Activated CD8-positive, alpha-beta memory T cell treated with anti-CD3 and anti-CD28 coated beads for 4 hours (primary cell): ENCODE results near the gene GALNT16.

Source experiments
- DNase-seq, 2 donors: peaks; one replicate each; pipeline ENCODE4 v3.0.0-alpha.2; 2020; ENCODE audit warnings: low read depth in 2 of 2

GALNT16 gene

DNA sequence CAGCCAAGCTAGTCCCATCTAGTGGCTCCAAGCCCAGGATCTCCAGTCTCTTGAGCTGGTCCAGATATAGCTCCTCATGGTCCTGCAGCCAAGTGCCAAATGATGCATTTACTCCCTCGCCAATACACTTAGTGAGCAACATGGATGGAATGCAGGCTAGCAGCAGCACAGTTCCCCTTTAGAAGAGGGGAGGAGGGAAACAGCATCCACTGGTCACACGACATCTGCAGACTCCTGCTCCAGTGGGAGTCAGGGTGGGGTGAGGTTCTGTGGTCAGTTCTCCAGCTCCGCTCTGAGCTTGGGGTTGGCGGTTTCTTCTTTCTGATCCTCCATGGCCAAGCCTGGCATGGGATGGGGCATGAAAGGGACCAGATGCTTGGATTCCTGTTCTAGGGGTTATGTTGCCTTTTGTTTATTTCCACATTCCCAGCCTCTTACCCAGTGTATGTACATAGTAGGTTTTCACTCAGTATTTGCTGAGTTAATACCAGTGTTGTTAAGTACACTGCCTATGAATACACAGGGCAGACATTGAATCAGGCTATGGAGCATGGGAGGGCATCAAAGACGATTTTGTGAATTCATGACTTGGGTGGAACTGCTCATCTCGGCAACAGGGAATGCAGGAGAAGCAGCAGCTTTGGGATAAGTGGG, 57.3 kb downstream of the GALNT16 start:
- DNase-seq: no peak

DNA sequence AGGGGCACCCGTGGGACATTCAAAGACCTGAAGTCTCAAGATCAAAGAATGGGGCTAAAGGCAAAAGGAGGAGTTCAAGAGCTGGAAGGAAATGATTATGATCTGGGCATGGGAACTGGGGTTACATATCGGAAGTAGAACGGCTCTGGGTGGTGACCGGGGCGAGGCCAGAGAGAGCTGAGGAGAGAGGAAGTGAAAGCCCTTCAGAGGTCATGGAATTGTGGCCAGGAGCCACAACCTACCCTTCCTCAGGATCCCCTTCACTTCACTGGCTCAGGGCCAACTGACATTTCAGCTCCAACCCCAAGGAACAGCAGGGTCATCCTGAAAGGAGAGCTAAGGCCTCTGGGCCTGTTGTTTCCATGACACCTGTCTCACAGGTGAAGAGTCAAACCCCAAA, 57.8 kb downstream of the GALNT16 start:
- no peak for DNase-seq

DNA sequence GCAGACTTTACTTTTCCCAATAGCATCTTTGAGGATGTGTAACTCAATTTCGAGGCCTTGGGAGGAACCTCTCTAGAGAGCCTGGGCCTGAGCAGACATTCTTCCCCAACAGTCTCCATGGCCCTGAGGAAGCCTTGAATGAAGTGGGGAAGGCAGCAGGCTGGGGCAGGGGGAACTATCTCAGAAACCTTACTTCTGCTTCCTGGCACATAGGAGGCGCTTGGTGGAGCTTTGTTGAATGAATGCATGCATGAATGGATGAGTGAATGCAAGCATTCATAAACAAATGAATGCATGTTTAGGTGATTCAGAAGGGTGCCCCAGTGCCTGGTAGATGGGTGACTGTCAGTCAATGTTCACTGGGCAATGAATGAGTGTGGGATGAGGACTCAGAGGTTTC, 58.3 kb downstream of the GALNT16 start:
- no peak for DNase-seq

DNA sequence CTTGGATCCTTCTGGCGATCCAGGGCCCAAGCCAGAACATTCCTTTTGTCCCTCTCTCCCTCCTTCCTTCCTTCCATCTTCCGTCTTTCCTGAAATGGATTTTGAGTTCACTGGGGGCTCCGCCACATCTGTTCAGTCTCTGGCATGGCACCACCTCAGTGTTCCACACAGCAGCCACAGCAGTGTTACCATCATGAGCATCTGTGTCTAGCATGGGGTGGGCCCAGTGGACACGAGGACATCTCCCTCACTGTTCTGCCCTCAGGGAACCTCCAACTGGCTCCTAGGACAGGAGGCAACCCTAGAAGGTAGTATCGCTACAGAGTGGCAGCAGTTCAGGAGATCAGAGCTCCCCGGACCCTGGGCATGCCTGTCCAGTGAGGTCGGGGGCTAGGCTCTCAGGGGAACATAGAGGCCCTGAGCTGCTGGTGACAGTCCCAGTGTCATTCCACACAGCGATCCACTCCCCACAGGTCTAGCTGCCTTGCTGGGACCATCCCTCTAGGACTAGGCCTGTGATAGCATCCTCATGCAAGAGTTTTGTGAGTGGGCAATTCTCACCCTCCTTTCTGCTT, 59.0 kb downstream of the GALNT16 start:
- DNase-seq: no peak

DNA sequence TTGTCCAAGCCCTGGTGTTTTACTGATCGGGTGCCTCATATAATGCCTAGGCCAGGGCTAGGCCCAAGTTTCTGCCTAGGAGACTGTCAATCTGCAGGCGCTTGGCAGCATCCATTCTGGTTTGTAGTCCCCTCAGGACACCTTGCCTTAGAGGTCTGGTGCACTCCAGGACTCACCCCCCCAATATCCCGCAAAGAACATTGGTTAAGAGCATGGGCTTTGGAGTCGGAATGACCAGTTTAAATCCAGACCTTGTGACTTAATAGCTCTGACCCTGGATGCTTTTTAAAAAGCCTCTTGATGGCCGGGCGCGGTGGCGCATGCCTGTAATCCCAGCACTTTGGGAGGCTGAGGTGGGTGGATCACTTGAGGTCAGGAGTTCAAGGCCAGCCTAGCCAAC, 60.0 kb downstream of the GALNT16 start:
- no peak for DNase-seq

DNA sequence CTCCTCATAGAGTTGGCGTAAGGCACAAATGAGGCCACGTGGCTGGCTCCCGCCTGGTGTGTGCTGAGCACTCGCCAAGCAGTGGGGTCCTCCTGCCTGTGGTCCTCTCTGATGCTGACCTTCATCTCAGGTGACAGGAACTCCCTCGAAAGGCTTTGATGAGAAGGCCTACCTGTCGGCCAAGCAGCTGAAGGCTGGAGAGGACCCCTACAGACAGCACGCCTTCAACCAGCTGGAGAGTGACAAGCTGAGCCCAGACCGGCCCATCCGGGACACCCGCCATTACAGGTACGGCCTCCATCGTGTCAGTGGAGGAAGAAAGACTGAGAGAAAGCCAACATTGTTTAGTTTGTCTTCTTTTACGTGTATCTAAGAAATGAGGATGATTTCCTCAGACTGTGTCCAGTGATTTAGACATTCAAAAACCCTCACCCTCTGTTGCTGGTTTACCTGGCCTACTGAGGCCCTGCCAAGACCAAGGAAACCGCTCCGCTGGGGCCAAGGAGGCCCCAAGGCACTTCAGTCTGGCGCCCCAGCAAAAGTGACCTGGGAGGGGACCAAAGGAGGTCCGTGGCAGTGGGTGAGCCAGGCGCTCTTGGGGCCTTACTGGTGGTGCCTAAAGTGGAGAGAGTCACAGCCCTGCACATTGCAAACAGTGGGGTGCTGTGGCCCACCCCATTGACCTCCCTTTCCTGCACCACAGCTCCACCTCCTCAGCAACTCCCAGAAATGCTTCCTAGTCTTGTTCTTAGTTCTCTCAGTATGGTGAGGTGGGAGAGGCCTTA, 60.8 kb downstream of the GALNT16 start:
- DNase-seq: no peak

DNA sequence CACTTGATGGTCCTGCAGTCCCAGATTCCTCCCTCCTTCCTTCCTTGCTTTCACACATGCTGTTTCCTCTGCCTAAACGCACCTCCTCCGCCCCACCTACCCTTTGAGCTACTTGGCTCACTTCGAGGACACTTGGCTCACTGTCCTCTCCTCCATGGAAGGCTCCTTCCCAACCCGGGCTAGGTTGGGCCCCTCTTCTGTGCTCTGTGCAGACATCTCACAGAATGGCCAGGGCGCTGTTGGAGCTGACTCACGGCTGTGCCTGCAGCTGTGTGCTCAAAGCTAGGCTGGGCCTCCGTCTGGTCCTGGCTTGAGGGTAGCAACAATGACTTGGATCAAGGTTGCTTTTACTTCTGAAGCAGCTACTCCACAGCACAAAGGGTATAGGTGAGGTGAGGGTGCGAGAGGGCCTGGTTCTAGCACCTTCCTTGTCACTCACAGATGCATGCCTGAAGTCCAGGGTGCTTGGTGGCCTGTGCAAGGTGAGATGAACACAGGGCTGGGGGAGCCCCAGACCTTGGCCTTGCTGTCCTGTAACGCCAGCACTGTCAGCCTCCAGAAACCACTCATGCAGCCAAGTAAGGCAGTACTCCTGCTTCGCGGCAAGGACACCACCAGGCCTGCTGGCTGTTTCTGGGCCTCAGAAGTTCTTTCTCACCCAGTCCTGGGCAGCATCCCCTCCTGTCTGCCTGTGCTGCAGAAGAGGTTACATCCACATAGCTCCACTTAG, 61.8 kb downstream of the GALNT16 start:
- no peak for DNase-seq

DNA sequence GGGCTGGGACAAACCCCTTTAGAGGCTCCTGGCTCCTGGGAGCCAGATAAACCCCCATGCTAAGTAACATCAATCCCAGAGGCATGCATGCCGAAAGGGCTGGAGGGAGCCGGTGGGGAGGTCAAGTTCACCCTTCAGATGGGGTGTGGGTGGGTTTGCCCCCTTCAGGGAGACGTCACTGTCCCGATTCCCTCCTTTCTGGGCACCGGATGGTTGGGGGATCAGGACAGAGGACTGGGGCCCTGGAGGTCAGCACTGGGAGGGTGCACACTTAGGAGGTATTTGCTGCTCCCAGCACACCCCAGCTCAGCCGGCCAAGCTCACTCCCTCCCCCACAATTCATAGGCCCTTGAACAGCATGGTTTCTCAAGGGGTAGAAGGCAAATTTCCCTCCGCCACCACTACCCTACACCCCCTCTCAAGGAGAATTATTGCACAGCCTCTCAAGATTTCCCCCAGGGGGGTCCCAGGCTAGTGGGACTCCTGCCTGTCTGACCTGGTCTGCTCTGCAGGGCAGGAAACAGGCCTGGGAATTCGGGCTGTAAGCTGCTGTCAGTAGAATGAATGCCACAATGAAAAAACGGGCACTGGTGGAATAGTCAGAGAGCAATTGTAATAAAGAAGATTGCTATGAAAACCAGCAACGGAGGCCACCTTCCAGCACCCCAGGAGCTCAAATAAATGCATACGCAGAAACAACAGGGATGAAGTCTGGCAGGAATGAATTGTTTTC, 63.5 kb downstream of the GALNT16 start:
- DNase-seq: no peak

DNA sequence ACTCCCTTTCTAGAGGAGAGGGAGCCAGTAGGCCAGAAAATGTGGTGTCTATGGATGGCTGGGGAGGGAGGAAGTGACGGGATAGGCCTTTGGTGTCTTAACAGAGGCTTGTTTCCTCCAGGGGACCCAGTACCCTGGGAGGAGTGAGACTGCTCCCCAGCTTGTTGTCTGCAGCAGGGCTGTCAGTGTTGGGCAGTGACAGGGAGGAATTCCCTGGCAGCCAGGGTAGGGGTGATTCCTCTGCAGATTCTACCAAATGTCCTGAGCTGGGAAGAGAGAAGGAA, 64.0 kb downstream of the GALNT16 start:
- DNase-seq: no peak

DNA sequence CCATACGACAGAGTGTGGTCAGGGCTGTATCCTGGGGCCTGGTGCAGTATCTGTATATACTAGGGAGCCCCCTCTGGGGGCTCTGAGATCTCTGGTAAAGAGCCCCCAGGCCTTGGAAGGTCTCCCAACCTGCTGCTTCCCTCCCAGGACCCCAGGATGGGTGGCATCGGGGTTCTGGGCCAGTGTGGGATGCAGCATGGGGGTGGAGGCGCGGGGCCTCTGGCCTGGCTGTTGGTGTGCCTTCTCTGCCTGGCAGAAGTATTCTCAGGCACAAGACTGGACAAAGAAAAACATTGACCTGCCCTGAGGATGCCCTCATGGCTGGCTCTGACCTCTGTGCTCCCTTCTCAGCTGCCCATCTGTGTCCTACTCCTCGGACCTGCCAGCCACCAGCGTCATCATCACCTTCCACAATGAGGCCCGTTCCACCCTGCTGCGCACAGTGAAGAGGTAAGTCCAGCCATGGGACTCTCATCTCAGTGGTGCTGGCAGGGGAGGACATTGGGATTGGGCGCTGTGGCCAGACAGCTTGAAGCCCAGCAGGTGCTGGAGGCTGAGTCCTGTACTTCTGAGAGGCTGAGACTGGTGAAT, 64.5 kb downstream of the GALNT16 start:
- DNase-seq: no peak

DNA sequence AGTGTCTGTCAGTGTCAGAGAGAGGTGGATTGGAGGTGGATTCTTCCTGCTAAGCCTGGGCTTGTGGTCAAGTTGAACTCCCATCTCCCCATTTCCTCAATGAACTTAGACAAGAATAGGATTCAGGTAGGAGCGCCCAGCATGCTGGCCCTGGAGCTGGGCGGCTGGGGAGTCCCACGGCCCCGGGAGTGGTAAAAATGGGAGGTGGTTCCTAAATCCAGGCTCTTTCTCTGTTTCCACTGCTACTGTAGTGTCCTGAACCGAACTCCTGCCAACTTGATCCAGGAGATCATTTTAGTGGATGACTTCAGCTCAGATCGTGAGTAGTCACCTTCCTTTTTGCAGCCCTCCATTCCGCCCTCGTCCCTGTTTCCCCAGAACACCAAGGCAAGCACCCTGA, 65.1 kb downstream of the GALNT16 start:
- no peak for DNase-seq

DNA sequence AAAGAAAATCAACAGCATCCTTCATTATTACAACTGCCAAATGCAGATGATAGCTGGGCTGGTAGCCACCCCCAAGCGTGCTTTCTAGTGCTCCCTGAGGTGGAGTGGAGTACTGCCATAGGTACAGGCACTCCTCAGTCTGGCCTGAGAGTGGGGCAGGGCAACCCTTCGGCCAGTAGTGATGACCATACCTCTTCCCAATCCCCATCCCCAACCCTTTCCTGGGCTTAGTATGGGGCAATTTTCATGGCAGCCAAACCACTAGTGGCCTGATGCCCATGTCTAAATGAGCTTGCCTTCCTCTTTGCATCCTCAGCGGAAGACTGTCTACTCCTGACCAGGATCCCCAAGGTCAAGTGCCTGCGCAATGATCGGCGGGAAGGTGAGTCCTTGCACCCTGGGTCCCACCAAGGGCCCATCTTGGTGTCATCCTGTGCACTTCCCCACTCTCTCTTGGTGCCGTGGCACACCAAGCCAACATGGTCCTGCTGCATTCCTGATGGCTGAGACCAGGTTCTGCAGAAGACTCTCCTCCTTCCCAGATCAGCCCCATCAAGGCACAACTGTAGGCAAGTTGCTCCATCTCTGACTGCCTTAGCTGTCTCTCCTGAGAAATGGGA, 65.8 kb downstream of the GALNT16 start:
- no peak for DNase-seq

DNA sequence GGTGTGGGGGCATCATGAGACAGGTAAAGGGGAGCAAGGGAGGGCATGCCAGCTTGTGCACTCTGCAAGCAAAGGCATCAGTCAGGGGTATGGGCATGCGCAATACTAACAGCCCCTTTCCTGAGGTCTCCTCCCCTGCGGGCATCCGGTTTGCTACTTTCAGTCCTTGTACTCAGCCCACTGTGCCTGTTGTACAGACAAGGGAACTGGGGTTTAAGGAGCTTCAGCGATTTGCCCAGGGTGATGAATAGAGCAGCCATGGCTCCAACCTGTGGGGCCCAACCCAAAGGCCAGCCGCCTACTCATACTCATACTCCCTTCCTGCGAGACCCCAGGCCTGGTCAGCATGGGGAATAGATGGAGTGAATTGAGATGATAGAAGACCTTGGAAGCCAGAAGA, 66.7 kb downstream of the GALNT16 start:
- DNase-seq: no peak

DNA sequence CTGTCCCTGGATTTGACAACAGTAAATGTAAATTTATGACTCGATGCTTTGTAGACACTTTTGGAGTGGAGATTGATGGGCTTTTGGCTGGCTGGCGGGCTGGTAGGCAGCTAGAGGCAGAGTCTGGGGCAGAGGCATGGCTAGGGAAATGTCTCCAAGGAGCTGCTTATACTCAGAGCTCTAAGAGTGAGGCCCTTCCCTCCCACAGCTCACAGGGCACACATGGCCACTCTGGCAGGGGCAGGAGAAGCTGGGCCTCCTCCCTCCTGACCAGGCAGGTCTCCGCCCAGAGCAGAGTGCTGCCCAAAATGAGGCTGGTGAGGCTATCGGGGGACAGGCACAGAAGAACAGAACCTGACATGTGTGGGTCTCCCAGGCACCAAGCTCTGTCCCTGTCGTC, 67.5 kb downstream of the GALNT16 start:
- no peak for DNase-seq

DNA sequence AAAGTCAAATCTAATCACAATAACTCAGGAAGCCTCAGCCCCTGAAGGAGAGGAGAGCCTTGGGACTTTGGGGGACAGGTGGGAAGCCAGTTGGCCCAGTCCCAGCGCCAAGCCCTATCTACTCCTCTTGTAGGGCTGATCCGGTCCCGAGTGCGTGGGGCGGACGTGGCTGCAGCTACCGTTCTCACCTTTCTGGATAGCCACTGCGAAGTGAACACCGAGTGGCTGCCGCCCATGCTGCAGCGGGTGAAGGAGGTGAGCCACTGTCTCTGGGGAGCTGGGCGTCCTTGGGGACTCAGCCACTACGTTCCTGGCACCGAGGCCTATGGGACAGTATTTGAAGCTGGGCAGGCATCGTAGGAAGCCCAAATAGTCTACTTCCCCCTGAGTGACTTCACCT, 68.4 kb downstream of the GALNT16 start:
- no peak for DNase-seq

DNA sequence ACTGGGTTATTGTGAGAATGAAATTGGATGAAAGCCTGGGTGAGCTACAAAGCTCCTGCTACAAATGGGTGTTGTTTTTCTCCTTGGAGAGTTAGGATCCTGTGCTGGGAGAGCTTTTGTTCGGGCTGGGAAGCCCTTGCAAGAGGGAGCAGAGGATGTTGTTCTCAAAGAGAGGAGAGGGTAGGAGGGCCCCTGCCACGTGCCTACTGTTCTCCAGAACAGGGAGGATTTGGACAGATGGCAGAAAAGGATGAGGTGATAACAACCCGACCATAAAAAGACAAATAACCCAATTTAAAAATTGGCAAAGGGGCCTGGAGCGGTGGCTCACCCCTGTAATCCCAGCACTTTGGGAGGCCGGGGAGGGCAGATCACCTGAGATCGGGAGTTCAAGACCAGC, 68.8 kb downstream of the GALNT16 start:
- no peak for DNase-seq

DNA sequence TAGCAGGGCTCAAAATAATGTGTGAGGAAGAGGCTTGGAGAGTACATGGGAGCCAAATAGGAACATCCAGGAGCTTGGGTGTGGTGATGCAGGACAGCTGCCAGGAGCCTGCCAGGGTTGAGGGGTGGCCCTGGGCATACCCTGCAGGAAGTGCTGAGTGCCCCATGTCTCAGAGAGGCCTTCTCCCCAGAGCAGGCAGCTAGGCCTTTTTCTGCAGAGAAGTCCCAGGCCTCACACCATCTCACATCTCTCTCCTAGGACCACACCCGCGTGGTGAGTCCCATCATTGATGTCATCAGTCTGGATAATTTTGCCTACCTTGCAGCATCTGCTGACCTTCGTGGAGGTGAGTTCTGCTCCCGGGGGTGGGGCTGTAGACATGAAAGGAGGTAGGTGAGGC, 71.2 kb downstream of the GALNT16 start:
- no peak for DNase-seq

DNA sequence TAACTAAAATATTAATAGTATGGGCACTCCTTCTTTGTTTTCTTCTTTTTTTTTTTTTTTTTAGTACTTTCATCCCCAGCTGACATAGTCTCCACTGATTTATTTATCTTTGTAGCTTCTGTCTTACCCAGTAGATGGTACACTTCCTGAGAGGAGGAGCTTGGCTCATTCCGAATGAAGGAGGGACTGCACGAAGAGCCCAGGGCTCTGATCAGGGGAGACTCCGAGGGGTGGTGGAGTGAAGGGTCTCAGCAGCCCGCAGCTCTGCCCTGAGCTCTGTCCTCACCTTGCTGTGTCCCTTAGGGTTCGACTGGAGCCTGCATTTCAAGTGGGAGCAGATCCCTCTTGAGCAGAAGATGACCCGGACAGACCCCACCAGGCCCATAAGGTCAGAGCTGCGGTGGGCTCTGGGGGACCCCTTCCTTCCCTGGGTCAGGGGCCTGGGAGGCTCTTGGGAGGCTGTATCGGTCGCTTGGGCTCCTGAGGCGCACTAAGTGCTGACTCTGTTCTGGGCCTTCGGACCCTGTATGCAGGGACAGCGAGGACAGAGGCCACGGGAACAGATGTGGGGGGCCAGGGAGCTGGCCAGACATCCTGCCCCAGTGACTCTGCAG, 72.9 kb downstream of the GALNT16 start:
- no peak for DNase-seq

DNA sequence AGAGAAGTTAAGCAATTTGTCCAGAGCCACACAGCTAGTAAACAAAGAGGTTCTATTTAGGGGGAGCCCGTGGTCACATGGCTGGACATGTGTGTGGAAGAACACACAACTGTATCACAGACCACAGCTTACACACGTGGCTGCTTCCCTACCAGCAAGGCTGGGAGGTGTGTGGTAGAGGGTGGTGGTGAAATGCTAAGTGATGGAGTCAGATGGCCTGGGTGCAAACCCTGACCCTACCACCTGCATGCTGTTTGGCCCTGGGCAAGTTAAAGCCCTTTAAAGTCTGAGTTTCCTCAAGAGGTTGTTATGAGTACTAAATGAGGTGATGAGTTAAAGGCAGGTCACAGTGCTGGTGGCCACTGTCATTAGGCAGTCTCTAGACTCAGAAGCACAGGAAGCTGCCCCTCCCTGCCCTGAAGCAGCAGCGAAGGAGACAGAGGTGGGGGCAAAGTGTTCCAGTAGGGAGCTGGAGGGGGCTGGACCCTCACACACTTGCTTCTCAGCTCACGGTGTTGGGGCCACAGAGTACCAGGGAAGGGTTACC, 73.9 kb downstream of the GALNT16 start:
- no peak for DNase-seq

DNA sequence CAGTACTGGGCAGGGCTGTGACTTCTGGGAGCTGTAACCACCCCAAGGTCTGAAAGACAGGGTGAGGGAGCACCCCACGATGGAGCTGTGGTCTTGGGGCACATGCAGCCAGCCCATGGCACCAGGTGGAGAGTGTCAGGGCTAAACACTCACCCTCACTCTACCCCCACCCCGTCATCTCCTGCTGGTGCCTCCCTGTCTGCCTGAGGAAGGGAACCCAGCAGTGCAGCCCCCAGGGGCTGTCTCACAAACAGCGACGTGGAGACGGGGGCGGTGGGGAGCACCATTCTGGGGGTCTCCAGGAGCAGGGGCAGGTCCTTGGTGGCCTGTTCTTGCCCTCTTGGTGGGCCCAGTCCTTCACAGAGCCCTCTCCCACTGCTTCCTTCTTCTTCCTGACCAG, 74.6 kb downstream of the GALNT16 start:
- no peak for DNase-seq

DNA sequence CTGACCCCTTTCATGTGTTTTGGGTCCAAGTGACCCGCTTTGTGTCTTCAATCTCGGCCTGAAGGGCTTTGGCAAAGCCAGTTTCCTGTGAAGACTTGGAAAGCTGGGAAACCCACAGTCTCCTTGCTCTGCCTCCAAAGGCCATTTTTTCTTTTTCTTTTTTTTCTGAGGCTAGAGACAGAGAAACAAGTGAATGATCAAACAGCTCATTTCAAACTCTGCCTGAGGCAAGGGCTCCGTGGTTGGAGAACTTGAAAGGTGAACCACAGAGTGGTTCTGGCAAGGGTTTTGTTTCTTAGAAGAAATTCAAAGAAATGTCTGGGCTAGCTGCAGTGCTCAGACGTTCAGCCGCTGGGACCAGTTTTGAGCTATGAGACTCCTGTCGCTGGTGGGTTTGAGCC, 75.4 kb downstream of the GALNT16 start:
- no peak for DNase-seq
